ENCODE data around the gene PAXX.

PAXX gene

DNA sequence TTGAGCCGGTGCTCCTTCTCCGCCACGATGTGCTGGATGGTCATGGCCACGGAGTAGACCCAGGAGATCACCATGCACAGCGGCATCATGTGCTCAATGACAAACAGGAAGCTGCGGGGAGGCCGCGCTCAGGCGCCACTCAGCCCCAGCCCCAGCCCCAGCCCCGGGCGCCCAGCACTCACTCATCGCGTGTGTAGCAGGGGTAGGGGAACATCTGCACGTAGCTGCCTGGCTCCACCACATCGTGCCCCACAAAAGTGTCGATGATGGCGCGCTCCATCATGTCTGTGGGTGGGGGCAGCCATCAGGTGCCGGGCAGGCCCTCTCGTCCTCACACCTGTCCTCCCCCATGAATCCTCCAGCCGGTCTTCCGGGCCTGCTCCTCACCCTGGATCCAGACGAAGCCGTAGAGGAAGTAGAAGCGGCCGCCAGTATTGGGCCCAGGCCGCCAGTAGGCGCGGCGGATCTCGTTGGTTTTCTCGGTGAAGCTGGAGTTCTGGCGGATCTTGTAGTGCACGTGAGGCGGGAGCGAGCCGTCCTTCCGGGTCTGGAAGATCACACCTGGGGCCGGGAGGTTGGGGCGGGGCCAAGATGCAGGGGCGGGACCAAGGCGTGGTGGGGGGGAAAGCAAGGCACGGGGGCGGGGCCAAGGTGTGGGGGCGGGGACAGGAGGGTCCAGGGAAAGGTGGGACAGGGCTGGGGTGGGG is 25.7 kb downstream of the PAXX start:
- TF ChIP-seq, protein P1, sequence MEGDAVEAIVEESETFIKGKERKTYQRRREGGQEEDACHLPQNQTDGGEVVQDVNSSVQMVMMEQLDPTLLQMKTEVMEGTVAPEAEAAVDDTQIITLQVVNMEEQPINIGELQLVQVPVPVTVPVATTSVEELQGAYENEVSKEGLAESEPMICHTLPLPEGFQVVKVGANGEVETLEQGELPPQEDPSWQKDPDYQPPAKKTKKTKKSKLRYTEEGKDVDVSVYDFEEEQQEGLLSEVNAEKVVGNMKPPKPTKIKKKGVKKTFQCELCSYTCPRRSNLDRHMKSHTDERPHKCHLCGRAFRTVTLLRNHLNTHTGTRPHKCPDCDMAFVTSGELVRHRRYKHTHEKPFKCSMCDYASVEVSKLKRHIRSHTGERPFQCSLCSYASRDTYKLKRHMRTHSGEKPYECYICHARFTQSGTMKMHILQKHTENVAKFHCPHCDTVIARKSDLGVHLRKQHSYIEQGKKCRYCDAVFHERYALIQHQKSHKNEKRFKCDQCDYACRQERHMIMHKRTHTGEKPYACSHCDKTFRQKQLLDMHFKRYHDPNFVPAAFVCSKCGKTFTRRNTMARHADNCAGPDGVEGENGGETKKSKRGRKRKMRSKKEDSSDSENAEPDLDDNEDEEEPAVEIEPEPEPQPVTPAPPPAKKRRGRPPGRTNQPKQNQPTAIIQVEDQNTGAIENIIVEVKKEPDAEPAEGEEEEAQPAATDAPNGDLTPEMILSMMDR (IDR thresholded peaks at IDR 0.05; ENCODE audit: insufficient read depth, missing control alignments): no peak
- DNase-seq (ENCODE audit: insufficient read length, low spot score) (no peak), FAIRE-seq (no peak)

DNA sequence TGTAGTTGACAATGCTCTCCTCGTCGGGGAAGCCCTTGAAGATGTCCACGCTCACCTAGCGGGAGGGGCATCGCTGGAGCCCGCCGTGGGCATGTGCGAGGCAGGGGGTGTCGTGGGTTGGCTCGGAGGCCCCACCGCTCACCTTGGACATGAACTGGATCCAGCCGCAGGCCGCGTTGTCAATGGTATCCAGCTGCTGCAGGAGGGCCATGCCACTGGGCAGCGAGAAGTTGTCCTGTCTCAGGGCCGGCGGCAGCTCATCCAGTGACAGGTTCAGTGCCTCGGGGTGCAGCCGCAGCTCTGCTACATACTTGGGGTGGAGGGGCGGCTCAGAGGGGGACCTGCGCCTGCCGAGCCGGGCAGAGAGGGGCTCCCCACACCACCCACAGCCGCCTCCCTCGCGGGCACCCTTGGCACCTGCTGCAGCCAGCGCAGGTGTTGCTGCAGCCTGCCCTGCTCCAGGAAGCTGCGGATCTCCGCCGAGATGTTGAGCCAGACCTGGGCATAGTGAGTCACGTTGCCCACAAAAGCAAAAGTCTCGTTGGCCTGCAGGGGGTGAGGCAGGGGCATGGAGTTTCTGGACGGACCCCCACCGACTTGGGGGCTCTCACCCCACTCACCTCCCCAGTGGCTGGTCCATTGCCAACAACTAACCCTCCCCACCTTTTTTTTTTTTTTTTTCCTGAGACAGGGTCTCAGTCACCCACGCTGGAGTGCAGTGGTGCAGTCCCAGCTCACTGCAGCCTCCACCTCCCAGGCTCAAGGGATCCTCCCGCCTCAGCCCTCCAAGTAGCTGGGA is 26.7 kb downstream of the PAXX start:
- TF ChIP-seq, protein P1 (IDR thresholded peaks at IDR 0.05; ENCODE audit: insufficient read depth, missing control alignments): no peak
- FAIRE-seq: no peak
- DNase-seq (ENCODE audit: insufficient read length, low spot score): no peak

- no peak for FAIRE-seq
- DNase-seq (ENCODE audit: insufficient read length, low spot score): no peak
- TF ChIP-seq, protein P1 (IDR thresholded peaks at IDR 0.05; ENCODE audit: insufficient read depth, missing control alignments): no peak
Observed at GRCh38 chr9:137019891-137020683, 27.9 kb downstream of the PAXX start.

DNA sequence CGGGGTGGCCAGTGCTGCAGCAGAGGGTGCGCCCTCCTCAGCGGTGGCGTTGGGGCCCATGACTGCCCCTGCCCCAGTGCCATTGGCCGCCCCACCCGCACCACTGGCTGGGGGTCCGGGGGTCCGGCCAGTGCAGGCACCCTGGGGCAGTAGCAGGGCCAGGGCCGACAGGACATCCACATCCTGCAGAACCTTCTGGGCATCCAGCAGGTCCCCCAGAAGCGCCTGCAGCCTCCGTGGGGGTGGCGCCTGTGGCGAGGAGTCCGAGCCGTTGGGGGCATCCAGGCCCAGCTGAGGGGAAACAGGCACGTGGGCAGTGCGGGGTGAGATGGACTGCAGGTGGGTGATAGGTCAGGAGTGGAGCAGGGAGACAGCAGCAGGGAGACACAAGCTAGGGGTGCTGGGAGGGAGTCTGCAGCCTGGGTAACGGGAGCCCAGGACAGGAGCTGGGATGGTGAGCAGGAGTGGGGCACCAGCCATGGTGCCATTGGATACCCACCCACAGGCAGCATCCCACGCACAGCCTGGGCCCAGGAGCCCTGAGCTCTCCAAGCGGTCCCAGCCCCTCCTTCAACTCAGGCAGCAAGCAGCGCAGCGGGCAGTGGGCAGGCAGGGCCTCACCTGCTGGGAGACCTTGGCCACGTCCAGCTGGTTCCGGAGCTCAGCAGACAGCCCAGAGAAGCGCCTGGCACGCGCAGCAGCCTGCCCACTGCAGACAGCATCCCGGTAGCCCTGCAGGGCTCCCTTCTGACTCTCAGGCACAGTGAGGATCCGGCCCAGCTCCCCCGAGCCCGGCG is 28.7 kb downstream of the PAXX start:
- TF ChIP-seq, protein P1 (IDR thresholded peaks at IDR 0.05; ENCODE audit: insufficient read depth, missing control alignments): no peak
- no peak for FAIRE-seq
- no peak for DNase-seq (ENCODE audit: insufficient read length, low spot score)

GRCh38 chr9:137021568-137021978 is 29.4 kb downstream of the PAXX start:
- no peak for DNase-seq (ENCODE audit: insufficient read length, low spot score)
- FAIRE-seq: no peak
- TF ChIP-seq, protein P1 (IDR thresholded peaks at IDR 0.05; ENCODE audit: insufficient read depth, missing control alignments): no peak

- no peak for FAIRE-seq
- no peak for DNase-seq (ENCODE audit: insufficient read length, low spot score)
- TF ChIP-seq, protein P1 (IDR thresholded peaks at IDR 0.05; ENCODE audit: insufficient read depth, missing control alignments): no peak
Observed at GRCh38 chr9:137021979-137022661, 29.9 kb downstream of the PAXX start.
